Liver (tissue), 3 donors: ENCODE data around the gene TRABD.

Experiments used
- HNF4G ChIP-seq: IDR thresholded peaks from 2 replicates; pipeline ENCODE4 v1.6.1; 2016; ENCODE audit warnings: antibody characterized with exemption
- RAD21 ChIP-seq, 2 donors: IDR thresholded peaks; 2 replicates each; pipeline ENCODE4 v1.6.1; 2016; ENCODE audit warnings: antibody characterized with exemption in 2 of 2, mild to moderate bottlenecking in 2 of 2
- RXRA ChIP-seq, 2 donors: IDR thresholded peaks; 2 replicates each; pipeline ENCODE4 v1.6.1; 2017 to 2018; ENCODE audit warnings: antibody characterized with exemption in 2 of 2, mild to moderate bottlenecking in 1 of 2
- TAF1 ChIP-seq: conservative IDR thresholded peaks from 2 replicates; pipeline ENCODE4 v1.6.1; 2016; ENCODE audit warnings: antibody characterized with exemption, mild to moderate bottlenecking
- TF ChIP-seq, protein P1 (sequence below): fragments of 150-350 bp; IDR thresholded peaks from 2 replicates; pipeline ENCODE4 v1.5.1; 2017; ENCODE audit warnings: improper control_type of control experiment, low read depth, low read length; ENCODE audit not compliant: missing input control
- TF ChIP-seq, protein P2 (sequence below): IDR thresholded peaks from 2 replicates; pipeline ENCODE4 v1.6.1; 2016; ENCODE audit warnings: antibody characterized with exemption, mild to moderate bottlenecking
- TF ChIP-seq, protein P3 (sequence below): IDR thresholded peaks from 2 replicates; pipeline ENCODE4 v1.6.1; 2016; ENCODE audit warnings: antibody characterized with exemption
- donor health status: healthy.
- donor health status: healthy.

DNA sequence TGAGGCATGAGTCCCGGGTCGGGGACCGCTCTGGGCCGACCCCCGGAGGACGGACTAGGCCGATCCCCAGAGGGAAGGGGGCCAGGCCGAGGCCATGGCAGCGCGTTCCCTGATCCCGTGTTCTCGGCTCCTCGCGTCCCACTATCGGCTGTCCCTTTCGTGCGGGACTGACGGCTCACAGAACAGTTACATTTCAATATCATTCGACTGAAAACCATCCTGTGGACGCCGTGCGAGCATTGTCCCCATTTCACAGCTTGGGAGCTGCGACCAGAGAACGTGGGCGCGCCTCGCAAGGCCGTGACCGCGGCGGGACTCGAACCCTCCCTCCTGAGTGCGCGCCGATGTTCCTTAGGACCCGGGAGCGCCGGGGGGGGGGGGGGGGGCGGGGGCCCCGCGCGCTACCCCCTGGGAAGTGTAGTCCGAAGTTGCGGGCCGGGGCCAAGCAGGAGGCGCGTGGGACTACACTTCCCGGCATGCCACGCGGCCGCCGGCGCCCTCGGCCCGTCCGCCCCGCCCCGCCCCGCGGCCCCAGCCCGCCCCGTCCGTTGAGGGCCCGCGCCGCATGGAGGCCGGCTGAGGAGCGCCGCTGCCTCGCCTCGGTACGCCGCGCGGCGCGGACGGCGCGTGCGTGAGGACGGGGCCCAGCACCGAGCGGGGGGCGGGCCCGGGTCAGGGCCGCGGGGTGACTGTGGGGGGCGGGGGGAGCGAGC, at the start of gene TRABD:
- TF ChIP-seq, protein P1, sequence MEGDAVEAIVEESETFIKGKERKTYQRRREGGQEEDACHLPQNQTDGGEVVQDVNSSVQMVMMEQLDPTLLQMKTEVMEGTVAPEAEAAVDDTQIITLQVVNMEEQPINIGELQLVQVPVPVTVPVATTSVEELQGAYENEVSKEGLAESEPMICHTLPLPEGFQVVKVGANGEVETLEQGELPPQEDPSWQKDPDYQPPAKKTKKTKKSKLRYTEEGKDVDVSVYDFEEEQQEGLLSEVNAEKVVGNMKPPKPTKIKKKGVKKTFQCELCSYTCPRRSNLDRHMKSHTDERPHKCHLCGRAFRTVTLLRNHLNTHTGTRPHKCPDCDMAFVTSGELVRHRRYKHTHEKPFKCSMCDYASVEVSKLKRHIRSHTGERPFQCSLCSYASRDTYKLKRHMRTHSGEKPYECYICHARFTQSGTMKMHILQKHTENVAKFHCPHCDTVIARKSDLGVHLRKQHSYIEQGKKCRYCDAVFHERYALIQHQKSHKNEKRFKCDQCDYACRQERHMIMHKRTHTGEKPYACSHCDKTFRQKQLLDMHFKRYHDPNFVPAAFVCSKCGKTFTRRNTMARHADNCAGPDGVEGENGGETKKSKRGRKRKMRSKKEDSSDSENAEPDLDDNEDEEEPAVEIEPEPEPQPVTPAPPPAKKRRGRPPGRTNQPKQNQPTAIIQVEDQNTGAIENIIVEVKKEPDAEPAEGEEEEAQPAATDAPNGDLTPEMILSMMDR: no peak
- TF ChIP-seq RAD21 (IDR thresholded peaks at IDR 0.05) (no peak), HNF4G (no peak), RXRA (IDR thresholded peaks at IDR 0.05) (no peak), TAF1 (no peak)
- TF ChIP-seq, protein P2, sequence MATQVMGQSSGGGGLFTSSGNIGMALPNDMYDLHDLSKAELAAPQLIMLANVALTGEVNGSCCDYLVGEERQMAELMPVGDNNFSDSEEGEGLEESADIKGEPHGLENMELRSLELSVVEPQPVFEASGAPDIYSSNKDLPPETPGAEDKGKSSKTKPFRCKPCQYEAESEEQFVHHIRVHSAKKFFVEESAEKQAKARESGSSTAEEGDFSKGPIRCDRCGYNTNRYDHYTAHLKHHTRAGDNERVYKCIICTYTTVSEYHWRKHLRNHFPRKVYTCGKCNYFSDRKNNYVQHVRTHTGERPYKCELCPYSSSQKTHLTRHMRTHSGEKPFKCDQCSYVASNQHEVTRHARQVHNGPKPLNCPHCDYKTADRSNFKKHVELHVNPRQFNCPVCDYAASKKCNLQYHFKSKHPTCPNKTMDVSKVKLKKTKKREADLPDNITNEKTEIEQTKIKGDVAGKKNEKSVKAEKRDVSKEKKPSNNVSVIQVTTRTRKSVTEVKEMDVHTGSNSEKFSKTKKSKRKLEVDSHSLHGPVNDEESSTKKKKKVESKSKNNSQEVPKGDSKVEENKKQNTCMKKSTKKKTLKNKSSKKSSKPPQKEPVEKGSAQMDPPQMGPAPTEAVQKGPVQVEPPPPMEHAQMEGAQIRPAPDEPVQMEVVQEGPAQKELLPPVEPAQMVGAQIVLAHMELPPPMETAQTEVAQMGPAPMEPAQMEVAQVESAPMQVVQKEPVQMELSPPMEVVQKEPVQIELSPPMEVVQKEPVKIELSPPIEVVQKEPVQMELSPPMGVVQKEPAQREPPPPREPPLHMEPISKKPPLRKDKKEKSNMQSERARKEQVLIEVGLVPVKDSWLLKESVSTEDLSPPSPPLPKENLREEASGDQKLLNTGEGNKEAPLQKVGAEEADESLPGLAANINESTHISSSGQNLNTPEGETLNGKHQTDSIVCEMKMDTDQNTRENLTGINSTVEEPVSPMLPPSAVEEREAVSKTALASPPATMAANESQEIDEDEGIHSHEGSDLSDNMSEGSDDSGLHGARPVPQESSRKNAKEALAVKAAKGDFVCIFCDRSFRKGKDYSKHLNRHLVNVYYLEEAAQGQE: no peak
- TF ChIP-seq, protein P3, sequence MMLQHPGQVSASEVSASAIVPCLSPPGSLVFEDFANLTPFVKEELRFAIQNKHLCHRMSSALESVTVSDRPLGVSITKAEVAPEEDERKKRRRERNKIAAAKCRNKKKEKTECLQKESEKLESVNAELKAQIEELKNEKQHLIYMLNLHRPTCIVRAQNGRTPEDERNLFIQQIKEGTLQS: no peak
